Spinal cord (tissue), 10 donors: ENCODE results near the gene SLC6A17. TPM values are rescaled to one million over a fixed set of nuclear protein-coding genes. Genes with fewer than 3 reads are reported as not detected.

Experiments used
- DNase-seq, 6 donors: peaks; one replicate each; pipeline versions ENCODE4 v3.0.0 to v3.0.0-alpha.2; 2013 to 2015; ENCODE audit warnings: low spot score in 6 of 6, low read depth in 4 of 6
- H3K27ac ChIP-seq: one replicate; pipeline ENCODE4 v1.5.1; 2013; ENCODE audit warnings: low read depth, low read length, control low read depth
- H3K27me3 ChIP-seq: one replicate; pipeline ENCODE4 v1.6.1; 2013; ENCODE audit warnings: low read length; ENCODE audit not compliant: control insufficient read depth, insufficient read depth
- H3K36me3 ChIP-seq: one replicate; pipeline ENCODE4 v1.6.1; 2013; ENCODE audit warnings: low read length; ENCODE audit not compliant: control insufficient read depth, insufficient read depth
- H3K4me1 ChIP-seq: one replicate; pipeline ENCODE4 v1.6.1; 2013; ENCODE audit warnings: low read length; ENCODE audit not compliant: control insufficient read depth, insufficient read depth
- H3K4me3 ChIP-seq: one replicate; pipeline ENCODE4 v1.5.1; 2013; ENCODE audit warnings: low read depth, low read length, control low read depth
- H3K9me3 ChIP-seq: one replicate; pipeline ENCODE4 v1.6.1; 2013; ENCODE audit warnings: low read length; ENCODE audit not compliant: control insufficient read depth, insufficient read depth
- whole genome bisulfite sequencing: methylation state at CpG from one replicate; pipeline ENCODE4 v1.1.5; 2013; ENCODE audit warnings: missing lambda C conversion rate; ENCODE audit not compliant: insufficient coverage; 5-methylcytosine and 5-hydroxymethylcytosine counted together
- polyA plus RNA-seq, 2 donors: library from polyadenylated mRNA; unstranded; fragments of 120-200 nt; gene quantifications; one replicate each; pipeline ENCODE4 v1.2.1, GENCODE V29; 2013; ENCODE audit not compliant: insufficient read length in 2 of 2
- total RNA-seq, 2 donors: library from RNA; depleted of rRNA in 1 of 2; stranded (reverse); fragments of 120-200 nt in 1 of 2; fragments of >200 nt in 1 of 2; gene quantifications; one replicate each; pipeline versions ENCODE4 v1.2.3 to v1.2.4, GENCODE V29; 2013 to 2014
- donor health status: healthy.

SLC6A17 gene
- total and polyA plus RNA-seq, 4 donors: 2.6 to 18.9 (median 13.5) TPM

DNA sequence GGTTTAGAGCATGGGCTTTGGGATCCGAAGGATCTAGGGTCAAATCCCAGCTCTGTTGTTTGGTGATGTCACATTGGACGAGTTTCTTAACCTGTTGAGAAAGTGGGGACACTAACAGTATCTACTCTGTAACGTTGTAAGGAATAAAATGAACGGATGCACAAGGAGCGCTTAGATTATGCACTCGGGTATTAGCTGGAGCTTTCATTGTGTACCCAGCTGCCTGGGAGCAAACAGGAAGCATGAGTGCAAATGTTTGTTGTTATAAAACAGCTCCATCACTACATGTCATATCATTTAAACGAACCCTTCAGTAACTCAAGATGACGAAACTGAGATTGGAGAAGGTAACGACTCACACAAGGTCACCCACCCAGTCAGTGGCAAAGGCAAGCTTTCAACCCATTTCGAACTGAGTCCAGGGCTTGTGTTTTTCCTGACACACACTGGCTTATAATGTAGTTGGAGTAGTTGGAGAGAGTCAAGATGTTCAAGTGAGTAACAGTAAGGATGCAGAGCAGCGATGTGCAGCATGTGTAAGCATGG lies 16.2 kb upstream of the SLC6A17 start:
- Histone ChIP-seq H3K36me3 (no peaks in the 10 kb centered on the region), H3K27ac (no peak overlapping the region), H3K9me3 (no peaks in the 10 kb centered on the region), H3K4me3 (no peak overlapping the region), H3K4me1 (peaks cover 38% of the 10 kb centered on the region), H3K27me3 (peaks cover 20% of the 10 kb centered on the region)
- 75% methylated on average over 8 of the region's 11 CpGs for WGBS
- peak in 1 of 6 donors; percentile 21 for DNase-seq

- H3K27ac ChIP-seq: no peak overlapping the region
- no peaks in the 10 kb centered on the region for H3K9me3 ChIP-seq
Observed at GRCh38 chr1:110135246-110135645, 15.0 kb upstream of the SLC6A17 start.

GRCh38 chr1:110135666-110136065 lies 14.6 kb upstream of the SLC6A17 start:
- no peak overlapping the region for H3K4me3 ChIP-seq
- DNase-seq: peak in 1 of 6 donors; percentile 18
- H3K4me1 ChIP-seq: peaks cover 26% of the 10 kb centered on the region
- H3K27me3 ChIP-seq: peaks cover 6% of the 10 kb centered on the region
- H3K36me3 ChIP-seq: no peaks in the 10 kb centered on the region
- 84% methylated on average over 10 of the region's 10 CpGs for WGBS
- no peaks in the 10 kb centered on the region for H3K9me3 ChIP-seq
- H3K27ac ChIP-seq: no peak overlapping the region

More at GRCh38 chr1:110135246-110135645, 15.0 kb upstream of the SLC6A17 start:
- no CpG with 5 or more reads among the region's 4 CpGs for WGBS
- H3K4me3 ChIP-seq: no peak overlapping the region
- peaks cover 30% of the 10 kb centered on the region for H3K4me1 ChIP-seq
- no peaks in the 10 kb centered on the region for H3K36me3 ChIP-seq
- H3K27me3 ChIP-seq: peaks cover 10% of the 10 kb centered on the region
- DNase-seq: peak in 1 of 6 donors; percentile 12

DNA sequence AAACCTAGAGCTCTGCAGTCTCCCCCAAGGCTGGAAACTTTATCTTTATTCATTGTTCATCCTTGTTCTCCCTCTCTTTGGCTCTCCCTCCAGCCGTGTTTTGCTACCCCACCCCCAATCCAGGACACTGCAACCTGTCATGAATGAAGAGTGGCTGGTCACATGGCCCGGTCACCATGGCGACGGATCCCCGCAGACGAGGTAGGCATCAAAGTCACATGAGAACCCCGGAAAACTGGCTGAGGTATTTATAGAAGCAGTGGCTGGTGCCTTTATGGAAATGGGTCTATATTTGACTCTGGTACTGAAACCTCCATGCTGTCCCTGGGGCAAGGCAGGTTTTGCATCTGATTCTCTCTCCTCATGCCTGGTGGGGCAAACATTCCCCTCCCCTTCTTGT lies 13.4 kb upstream of the SLC6A17 start:
- H3K36me3 ChIP-seq: no peaks in the 10 kb centered on the region
- H3K27me3 ChIP-seq: no peaks in the 10 kb centered on the region
- no peaks in the 10 kb centered on the region for H3K9me3 ChIP-seq
- no peak overlapping the region for H3K27ac ChIP-seq
- peaks cover 20% of the 10 kb centered on the region for H3K4me1 ChIP-seq
- 2% methylated on average over 7 of the region's 7 CpGs for WGBS
- peak in 5 of 6 donors; percentile 38 to 98 (median 80) for DNase-seq
- no peak overlapping the region for H3K4me3 ChIP-seq

- H3K9me3 ChIP-seq: no peaks in the 10 kb centered on the region
- peak in 1 of 6 donors; percentile 19 for DNase-seq
- H3K4me3 ChIP-seq: no peak overlapping the region
- H3K4me1 ChIP-seq: peaks cover 20% of the 10 kb centered on the region
- H3K36me3 ChIP-seq: no peaks in the 10 kb centered on the region
- no peaks in the 10 kb centered on the region for H3K27me3 ChIP-seq
- no peak overlapping the region for H3K27ac ChIP-seq
- no CpG with 5 or more reads among the region's 3 CpGs for WGBS
Observed at GRCh38 chr1:110138956-110139355, 11.3 kb upstream of the SLC6A17 start.

DNA sequence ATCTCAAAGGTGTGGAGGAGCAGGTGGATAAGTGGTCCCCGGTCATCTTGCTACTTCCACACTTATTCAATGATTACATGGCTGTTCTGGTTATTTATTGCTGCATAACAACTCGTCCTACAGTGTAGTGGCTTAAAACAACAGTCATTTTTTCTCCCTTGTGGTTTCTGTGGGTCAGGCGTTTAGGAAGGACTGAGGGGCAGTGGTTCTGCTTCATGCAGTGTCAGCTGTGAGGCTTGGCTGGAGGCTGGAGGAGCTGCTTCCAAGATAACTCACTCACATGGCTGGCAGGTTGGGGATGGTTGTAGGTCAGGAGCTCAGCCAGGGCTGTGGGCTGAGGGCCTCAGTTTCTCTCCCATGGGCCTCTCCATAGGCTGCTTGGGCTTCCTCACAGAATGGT lies 5.9 kb upstream of the SLC6A17 start:
- H3K27ac ChIP-seq: no peak overlapping the region
- no peak for DNase-seq
- peaks cover 21% of the 10 kb centered on the region for H3K27me3 ChIP-seq
- H3K4me3 ChIP-seq: no peak overlapping the region
- 60% methylated on average over 1 of the region's 3 CpGs for WGBS
- H3K9me3 ChIP-seq: no peaks in the 10 kb centered on the region
- no peaks in the 10 kb centered on the region for H3K36me3 ChIP-seq
- no peaks in the 10 kb centered on the region for H3K4me1 ChIP-seq

DNA sequence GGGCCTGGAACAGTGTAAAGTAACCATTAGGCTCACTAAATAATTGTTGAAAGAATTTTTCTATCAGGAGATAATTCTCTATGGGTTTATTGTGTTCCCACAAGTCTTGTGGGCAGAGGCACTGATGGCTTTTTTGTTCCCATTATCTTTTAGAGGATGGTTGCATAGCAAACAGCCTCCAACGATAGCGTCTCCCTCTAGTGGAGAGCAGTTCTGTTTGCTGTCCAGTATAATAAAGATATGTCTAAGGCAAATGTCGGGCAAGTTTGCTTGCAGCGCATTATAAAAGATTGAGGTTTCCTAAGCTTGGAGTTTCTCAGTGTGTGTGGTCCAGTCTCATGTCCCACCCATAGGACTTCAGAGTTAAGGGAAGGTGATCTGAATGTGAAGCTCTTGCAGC lies 1.3 kb upstream of the SLC6A17 start:
- Histone ChIP-seq H3K27ac (no peak overlapping the region), H3K4me3 (no peak overlapping the region), H3K4me1 (peaks cover 14% of the 10 kb centered on the region), H3K27me3 (peaks cover 53% of the 10 kb centered on the region), H3K9me3 (no peaks in the 10 kb centered on the region), H3K36me3 (no peaks in the 10 kb centered on the region)
- WGBS: 50% methylated on average over 4 of the region's 4 CpGs
- no peak for DNase-seq

GRCh38 chr1:110151175-110151669 lies 928 bp downstream of the SLC6A17 start:
- DNase-seq: peak in 2 of 6 donors; percentile 33 to 59
- no peaks in the 10 kb centered on the region for H3K9me3 ChIP-seq
- H3K27ac ChIP-seq: no peak overlapping the region
- peaks cover 53% of the 10 kb centered on the region for H3K27me3 ChIP-seq
- no peaks in the 10 kb centered on the region for H3K36me3 ChIP-seq
- peak overlapping the region; percentile 0 for H3K4me3 ChIP-seq
- H3K4me1 ChIP-seq: peaks cover 14% of the 10 kb centered on the region
- WGBS: 4% methylated on average over 37 of the region's 37 CpGs

DNA sequence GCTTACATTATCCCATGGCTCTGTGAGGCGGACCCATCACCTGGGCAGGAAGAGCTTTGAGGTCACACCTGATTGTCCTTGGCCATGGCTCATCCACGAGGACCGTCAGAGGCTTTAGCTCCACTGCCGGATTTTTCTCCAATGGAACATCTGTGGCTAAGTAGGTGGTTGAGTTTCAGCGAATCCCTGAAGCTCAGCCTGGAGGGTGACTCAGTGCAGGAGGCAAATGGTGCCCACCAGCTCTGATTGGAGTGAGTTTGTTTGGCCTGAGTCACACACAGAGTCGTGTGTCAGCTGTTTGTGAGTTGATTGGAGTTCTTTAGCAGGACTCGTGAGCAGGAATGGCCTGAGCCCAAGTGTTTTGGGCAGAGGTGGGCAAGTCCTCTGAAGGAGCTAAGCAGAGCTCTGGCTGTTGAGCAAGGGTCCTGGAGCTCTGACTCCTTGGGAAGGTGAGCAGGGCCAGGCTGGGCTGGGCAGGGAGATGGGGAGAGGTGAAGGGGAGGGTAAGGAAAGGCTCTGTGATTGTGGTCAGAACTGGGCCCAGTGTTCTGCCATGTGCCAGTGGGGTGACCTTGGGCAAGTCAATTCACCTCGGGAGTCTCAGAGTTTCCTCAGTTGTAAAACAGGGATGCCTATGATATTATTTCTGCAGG lies 2.0 kb downstream of the SLC6A17 start:
- Histone ChIP-seq H3K4me3 (no peak overlapping the region), H3K4me1 (peaks cover 14% of the 10 kb centered on the region), H3K9me3 (no peaks in the 10 kb centered on the region), H3K27ac (no peak overlapping the region), H3K27me3 (peaks cover 50% of the 10 kb centered on the region), H3K36me3 (no peaks in the 10 kb centered on the region)
- WGBS: 78% methylated on average over 8 of the region's 8 CpGs
- DNase-seq: no peak

GRCh38 chr1:110153407-110153950 lies 3.2 kb downstream of the SLC6A17 start:
- peaks cover 14% of the 10 kb centered on the region for H3K4me1 ChIP-seq
- no peak overlapping the region for H3K27ac ChIP-seq
- no peaks in the 10 kb centered on the region for H3K36me3 ChIP-seq
- DNase-seq: peak in 1 of 6 donors; percentile 41
- H3K27me3 ChIP-seq: peaks cover 41% of the 10 kb centered on the region
- H3K4me3 ChIP-seq: no peak overlapping the region
- H3K9me3 ChIP-seq: no peaks in the 10 kb centered on the region
